HCT116 (cell line): Measurements from ENCODE around the gene OGDHL.

Experiments
- CTCF ChIP-seq, 3 experiments: fragments of 200-600 bp in 1 of 3; sonication (generic) in 1 of 3; IDR thresholded peaks in 2 of 3; conservative IDR thresholded peaks in 1 of 3; 2 replicates each; pipeline ENCODE4 v1.5.1; 2012 to 2017; ENCODE audit warnings: low read depth in 2 of 3, low read length in 2 of 3, antibody characterized with exemption in 1 of 3, borderline replicate concordance in 1 of 3, control low read depth in 1 of 3, mild to moderate bottlenecking in 1 of 3, mixed read lengths in 1 of 3, mixed run types in 1 of 3, moderate library complexity in 1 of 3; ENCODE audit not compliant: insufficient read depth in 1 of 3
- MAX ChIP-seq: IDR thresholded peaks from 2 replicates; pipeline ENCODE4 v1.6.1; 2012
- POLR2AphosphoS5 ChIP-seq: IDR thresholded peaks from 2 replicates; pipeline ENCODE4 v1.6.1; 2011; ENCODE audit warnings: mild to moderate bottlenecking, low read depth, low read length, moderate library complexity
- RAD21 ChIP-seq: IDR thresholded peaks from 2 replicates; pipeline ENCODE4 v1.6.1; 2012; ENCODE audit warnings: low read depth, mild to moderate bottlenecking
- REST ChIP-seq: IDR thresholded peaks from 2 replicates; pipeline ENCODE4 v1.6.1; 2012; ENCODE audit warnings: low read depth
- SP1 ChIP-seq: IDR thresholded peaks from 2 replicates; pipeline ENCODE4 v1.6.1; 2012; ENCODE audit warnings: low read depth
- ZBTB33 ChIP-seq: IDR thresholded peaks from 2 replicates; pipeline ENCODE4 v1.6.1; 2011; ENCODE audit warnings: mild to moderate bottlenecking, low read length, moderate library complexity; ENCODE audit not compliant: insufficient replicate concordance; ENCODE audit errors: extremely low read depth
- ZFX ChIP-seq: fragments of 450-650 bp; IDR thresholded peaks from 2 replicates; pipeline ENCODE4 v1.6.1; 2017

- TF ChIP-seq CTCF (IDR thresholded peaks at IDR 0.05 in 2 of 3, conservative IDR thresholded peaks at IDR 0.05 in 1 of 3; ENCODE audit: borderline replicate concordance in 1 of 3, insufficient read depth in 1 of 3, low read depth in 2 of 3, low read length in 2 of 3) (no peak), MAX (no peak), POLR2AphosphoS5 (no peak), ZBTB33 (no peak), ZFX (no peak), REST (no peak), SP1 (no peak), RAD21 (no peak)
These were observed 50.6 kb downstream of the OGDHL start for GRCh38 chr10:49711481-49711880.
